ENCODE measurements around the gene EPHB2.

GRCh38 chr1:22875241-22875640 lies 164.6 kb downstream of the EPHB2 start:
- no peak for TF ChIP-seq FOXP2 (optimal IDR thresholded peaks at IDR 0.05; ENCODE audit: borderline replicate concordance, extremely low read depth, extremely low read length, insufficient read depth)
- no peak for TF ChIP-seq POLR2AphosphoS5 (IDR thresholded peaks at IDR 0.05; ENCODE audit: low read depth, low read length)
- no peak for TF ChIP-seq REST (IDR thresholded peaks at IDR 0.05; ENCODE audit: insufficient read depth in 1 of 2, low read depth in 2 of 2, low read length in 2 of 2)
- no peak for TF ChIP-seq SIN3A (IDR thresholded peaks at IDR 0.05; ENCODE audit: borderline replicate concordance, insufficient read depth, low read length)

Data from PFSK-1 (cell line).